Measurements from ENCODE around the gene OBSL1.

DNA sequence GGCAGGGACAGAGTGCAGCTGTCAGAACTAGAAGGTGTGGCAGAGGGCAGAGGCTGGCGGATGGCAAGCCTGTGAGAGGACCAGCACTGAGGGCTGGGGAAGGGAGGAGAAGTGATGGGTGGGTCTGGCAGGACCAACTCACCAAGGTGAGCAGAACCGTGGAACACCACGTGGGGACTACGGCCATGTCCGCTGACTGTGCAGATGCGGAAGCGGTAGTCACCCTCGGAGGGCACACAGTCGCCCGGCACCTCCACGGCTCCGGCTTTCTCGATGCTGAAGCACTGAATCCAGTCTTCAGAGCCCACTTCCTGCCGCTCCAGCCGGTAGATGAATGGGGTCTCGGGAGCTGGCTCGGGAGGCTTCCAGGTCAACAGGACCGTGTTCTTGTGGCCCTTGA, 4.2 kb downstream of the OBSL1 start:
- TF ChIP-seq, protein P1, sequence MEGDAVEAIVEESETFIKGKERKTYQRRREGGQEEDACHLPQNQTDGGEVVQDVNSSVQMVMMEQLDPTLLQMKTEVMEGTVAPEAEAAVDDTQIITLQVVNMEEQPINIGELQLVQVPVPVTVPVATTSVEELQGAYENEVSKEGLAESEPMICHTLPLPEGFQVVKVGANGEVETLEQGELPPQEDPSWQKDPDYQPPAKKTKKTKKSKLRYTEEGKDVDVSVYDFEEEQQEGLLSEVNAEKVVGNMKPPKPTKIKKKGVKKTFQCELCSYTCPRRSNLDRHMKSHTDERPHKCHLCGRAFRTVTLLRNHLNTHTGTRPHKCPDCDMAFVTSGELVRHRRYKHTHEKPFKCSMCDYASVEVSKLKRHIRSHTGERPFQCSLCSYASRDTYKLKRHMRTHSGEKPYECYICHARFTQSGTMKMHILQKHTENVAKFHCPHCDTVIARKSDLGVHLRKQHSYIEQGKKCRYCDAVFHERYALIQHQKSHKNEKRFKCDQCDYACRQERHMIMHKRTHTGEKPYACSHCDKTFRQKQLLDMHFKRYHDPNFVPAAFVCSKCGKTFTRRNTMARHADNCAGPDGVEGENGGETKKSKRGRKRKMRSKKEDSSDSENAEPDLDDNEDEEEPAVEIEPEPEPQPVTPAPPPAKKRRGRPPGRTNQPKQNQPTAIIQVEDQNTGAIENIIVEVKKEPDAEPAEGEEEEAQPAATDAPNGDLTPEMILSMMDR (IDR thresholded peaks at IDR 0.05) = no peak
- no peak for TF ChIP-seq POLR2A (IDR thresholded peaks at IDR 0.05)

All from tibial nerve (tissue), 3 donors.